Measurements from ENCODE around the gene MMS22L.

The MMS22L gene

GRCh38 chr6:97097068-97098047 is 185.7 kb downstream of the MMS22L start:
- no peak for TF ChIP-seq CTCF (conservative IDR thresholded peaks at IDR 0.05; ENCODE audit: low read depth, low read length)
- DNase-seq (ENCODE audit: low read depth), result no peak
- no peak overlapping the region for H3K4me3 ChIP-seq (ENCODE audit: low read depth, low read length)

GRCh38 chr6:97095311-97095850 is 187.6 kb downstream of the MMS22L start:
- TF ChIP-seq CTCF (conservative IDR thresholded peaks at IDR 0.05; ENCODE audit: low read depth, low read length), result no peak
- H3K4me3 ChIP-seq (ENCODE audit: low read depth, low read length), result no peak overlapping the region
- DNase-seq (ENCODE audit: low read depth), result no peak

DNA sequence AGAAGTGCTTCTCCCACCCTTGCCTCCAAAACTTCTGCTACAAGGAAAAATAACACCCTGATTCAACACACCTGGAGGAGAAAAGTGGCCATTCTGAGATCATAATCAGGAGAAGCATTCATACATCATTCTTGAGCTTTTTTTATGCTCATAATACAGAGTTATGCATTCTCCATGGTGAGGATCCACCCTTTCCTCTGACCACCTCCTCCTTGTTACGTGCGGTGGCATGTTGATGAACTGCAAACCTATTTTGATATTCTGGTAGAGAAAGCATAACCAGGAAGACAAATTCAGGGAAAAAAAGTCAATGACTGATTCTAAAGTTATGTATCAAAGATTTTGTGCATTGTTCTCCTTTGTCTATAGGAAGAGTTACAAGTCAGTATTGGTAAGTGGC is 188.6 kb downstream of the MMS22L start:
- H3K4me3 ChIP-seq (ENCODE audit: low read depth, low read length), result no peak overlapping the region
- TF ChIP-seq CTCF (conservative IDR thresholded peaks at IDR 0.05; ENCODE audit: low read depth, low read length), result no peak
- no peak for DNase-seq (ENCODE audit: low read depth)

DNA sequence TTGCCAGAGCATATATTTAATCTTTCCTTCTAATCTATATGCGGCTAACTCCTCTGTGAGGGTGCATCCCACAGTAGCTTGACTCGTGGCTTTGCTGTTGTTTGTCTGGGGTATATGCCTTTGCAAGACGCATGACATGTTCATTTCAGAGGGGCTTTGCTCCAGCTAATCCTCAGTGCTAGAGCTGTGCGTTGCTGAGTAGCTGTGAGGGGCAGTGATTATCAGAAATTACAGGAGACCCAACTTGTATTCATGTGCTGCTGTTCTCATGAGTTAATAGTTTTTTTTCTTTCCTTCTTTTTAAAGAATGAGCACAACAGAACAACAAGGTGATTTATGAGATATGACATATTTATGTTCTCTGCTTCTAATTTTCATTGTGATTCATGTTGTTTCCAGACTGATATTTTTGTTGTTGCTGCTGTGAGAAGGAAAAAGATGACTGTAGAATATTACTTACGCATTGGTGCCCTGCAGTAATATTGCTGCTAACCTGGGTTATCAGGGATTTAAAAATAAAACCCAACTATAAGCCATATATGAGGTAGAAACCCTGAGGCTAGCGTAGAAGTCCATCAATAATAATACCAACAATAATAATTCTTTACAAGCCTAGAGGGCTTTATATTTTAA is 190.2 kb downstream of the MMS22L start:
- TF ChIP-seq CTCF (conservative IDR thresholded peaks at IDR 0.05; ENCODE audit: low read depth, low read length), result no peak
- H3K4me3 ChIP-seq (ENCODE audit: low read depth, low read length), result no peak overlapping the region
- no peak for DNase-seq (ENCODE audit: low read depth)
